IMR-90 (cell line): Measurements from ENCODE around the gene IFNA16. TPM values are rescaled to one million over a fixed set of nuclear protein-coding genes. Genes with fewer than 3 reads are reported as not detected.
"Not testable (repeated sequence)": the region's sequence is repeated elsewhere in the genome, so short reads cannot be mapped to it uniquely, and the experiment has no call there.

Experiments
- ATAC-seq: fragments of 200-7000 bp; cut with Tn5 transposase; 2 replicates; pipeline ENCODE4 v1.9.1; 2020; ENCODE audit warnings: low read depth, mild to moderate bottlenecking, moderate library complexity
- BruUV-seq: library from RNA; stranded (reverse); fragments of 400-500 nt; replicated peaks from 2 replicates; lab custom pipeline; 2021; lab: Mats Ljungman, UMichigan
- CTCF ChIA-PET: fragments of 300-600 bp; formaldehyde crosslinking; extraction: SDS; loops from one replicate; lab custom pipeline; 2021; ENCODE audit warnings: antibody characterized with exemption; lab: Yijun Ruan, JAX
- POLR2A ChIA-PET: fragments of 300-600 bp; sonication (Branson Sonifier 250); formaldehyde crosslinking; loops from one replicate; lab custom pipeline; 2022; ENCODE audit warnings: antibody characterized with exemption; ENCODE audit not compliant: unreplicated experiment; lab: Charles Lee
- DNase-seq: peaks from one replicate; pipeline ENCODE4 v3.0.0; 2013
- H2AFZ ChIP-seq: replicated peaks from 2 replicates; pipeline ENCODE3; 2013; ENCODE audit warnings: low read length, mild to moderate bottlenecking; ENCODE audit not compliant: poor library complexity
- H2AK5ac ChIP-seq: 2 replicates; pipeline ENCODE4 v1.6.1; 2013; ENCODE audit warnings: low read depth, low read length, inconsistent platforms
- H2AK9ac ChIP-seq: replicated peaks from 2 replicates; pipeline ENCODE3; 2013; ENCODE audit warnings: mild to moderate bottlenecking, low read depth, low read length, moderate library complexity; ENCODE audit not compliant: poor library complexity
- H2BK120ac ChIP-seq: 2 replicates; pipeline ENCODE4 v1.6.1; 2013; ENCODE audit warnings: low read depth, low read length, inconsistent platforms
- H2BK15ac ChIP-seq: 3 replicates; pipeline ENCODE4 v1.6.1; 2013; ENCODE audit warnings: low read depth, low read length, inconsistent platforms
- H2BK20ac ChIP-seq: 2 replicates; pipeline ENCODE4 v1.6.1; 2013; ENCODE audit warnings: low read depth, mild to moderate bottlenecking, inconsistent platforms, low read length, moderate library complexity
- H2BK5ac ChIP-seq: 2 replicates; pipeline ENCODE4 v1.6.1; 2013; ENCODE audit warnings: mild to moderate bottlenecking, low read depth, low read length, inconsistent platforms; ENCODE audit not compliant: poor library complexity, severe bottlenecking
- H3K14ac ChIP-seq: replicated peaks from 2 replicates; pipeline ENCODE4 v1.6.1; 2013; ENCODE audit warnings: low read depth, low read length, inconsistent platforms
- H3K18ac ChIP-seq: 2 replicates; pipeline ENCODE4 v1.6.1; 2013; ENCODE audit warnings: low read depth, low read length, control low read depth
- H3K23ac ChIP-seq: 2 replicates; pipeline ENCODE4 v1.6.1; 2013; ENCODE audit warnings: low read depth, low read length, inconsistent platforms
- H3K27ac ChIP-seq: 2 replicates; pipeline ENCODE4 v1.5.1; 2013; ENCODE audit warnings: mild to moderate bottlenecking, control low read depth, low read length; ENCODE audit not compliant: insufficient read depth
- H3K27me3 ChIP-seq: 2 replicates; pipeline ENCODE4 v1.6.1; 2013; ENCODE audit warnings: low read length; ENCODE audit not compliant: control insufficient read depth, insufficient read depth
- H3K36me3 ChIP-seq: 2 replicates; pipeline ENCODE4 v1.6.1; 2013; ENCODE audit warnings: low read length, mixed read lengths; ENCODE audit not compliant: control insufficient read depth, insufficient read depth
- H3K4ac ChIP-seq: 2 replicates; pipeline ENCODE4 v1.6.1; 2013; ENCODE audit warnings: low read depth, low read length, inconsistent platforms
- H3K4me1 ChIP-seq: 2 replicates; pipeline ENCODE4 v1.6.1; 2013; ENCODE audit warnings: low read length, mixed read lengths; ENCODE audit not compliant: control insufficient read depth, insufficient read depth
- H3K4me2 ChIP-seq: 2 replicates; pipeline ENCODE4 v1.6.1; 2013; ENCODE audit warnings: low read depth, mild to moderate bottlenecking, control low read depth, low read length, moderate library complexity
- H3K4me3 ChIP-seq: 2 replicates; pipeline ENCODE4 v1.5.1; 2013; ENCODE audit warnings: low read depth, mild to moderate bottlenecking, control low read depth, low read length, moderate library complexity; ENCODE audit not compliant: insufficient read depth
- H3K56ac ChIP-seq: 2 replicates; pipeline ENCODE4 v1.6.1; 2013; ENCODE audit warnings: low read length, inconsistent platforms; ENCODE audit not compliant: insufficient read depth; ENCODE audit errors: extremely low read depth
- H3K79me1 ChIP-seq, 2 experiments: 2 replicates each; pipeline ENCODE4 v1.6.1; 2013; ENCODE audit warnings: low read length in 2 of 2, inconsistent platforms in 1 of 2, low read depth in 1 of 2
- H3K9ac ChIP-seq: 2 replicates; pipeline ENCODE4 v1.6.1; 2013; ENCODE audit warnings: low read depth, low read length, control low read depth
- H3K9me1 ChIP-seq: 2 replicates; pipeline ENCODE4 v1.6.1; 2013; ENCODE audit warnings: low read length, inconsistent platforms; ENCODE audit not compliant: insufficient read depth
- H3K9me3 ChIP-seq: 2 replicates; pipeline ENCODE4 v1.6.1; 2013; ENCODE audit warnings: low read length; ENCODE audit not compliant: control insufficient read depth, insufficient read depth
- H4K20me1 ChIP-seq: 2 replicates; pipeline ENCODE4 v1.6.1; 2013; ENCODE audit warnings: low read length, inconsistent platforms; ENCODE audit not compliant: insufficient read depth
- H4K5ac ChIP-seq: 2 replicates; pipeline ENCODE4 v1.6.1; 2013; ENCODE audit warnings: mild to moderate bottlenecking, low read depth, low read length, control low read depth
- H4K8ac ChIP-seq, 2 experiments: 2 replicates each; pipeline ENCODE4 v1.6.1; 2013; ENCODE audit warnings: low read depth in 2 of 2, low read length in 2 of 2, control low read depth in 1 of 2, inconsistent platforms in 1 of 2
- H4K91ac ChIP-seq: 2 replicates; pipeline ENCODE4 v1.6.1; 2013; ENCODE audit warnings: low read depth, low read length, inconsistent platforms; ENCODE audit not compliant: insufficient read depth
- RAD21 ChIP-seq: IDR thresholded peaks from 2 replicates; pipeline ENCODE4 v1.6.1; 2012; ENCODE audit warnings: low read length, improper control_type of control experiment
- WGBS, 2 experiments: methylation state at CpG; one replicate each; pipeline versions ENCODE4 v1.1.5 to v1.1.7; 2013; ENCODE audit warnings: missing lambda C conversion rate in 2 of 2; ENCODE audit not compliant: insufficient read length in 1 of 2; ENCODE audit errors: extremely low coverage in 2 of 2; 5-methylcytosine and 5-hydroxymethylcytosine counted together
- dilution Hi-C: fragments of 300-500 bp; cut with HindIII; formaldehyde crosslinking; loops from one replicate; pipeline ENCODE4 v1.14.3; 2018; ENCODE audit warnings: low sequenced_read_pairs; ENCODE audit not compliant: unreplicated experiment
- in situ Hi-C: fragments of 300-500 bp; cut with MboI; formaldehyde crosslinking; loops from 3 replicates; pipeline ENCODE4 v1.14.3; 2019; ENCODE audit warnings: low sequenced_read_pairs, inconsistent platforms, mixed read lengths
- intact Hi-C: fragments of 100-400 bp; cut with micrococcal nuclease; formaldehyde crosslinking; loops from 2 replicates; pipeline ENCODE4 v1.10.0; 2022
- polyA plus RNA-seq, 3 experiments: library from polyadenylated mRNA; depleted of rRNA; stranded (reverse); fragments of >200 nt; gene quantifications; 2 replicates each; pipeline ENCODE4 v1.2.3, GENCODE V29; 2012; ENCODE audit warnings: low replicate concordance in 1 of 3
- total RNA-seq: library from RNA; depleted of rRNA; stranded (reverse); fragments of >200 nt; gene quantifications from 2 replicates; pipeline ENCODE4 v1.2.3, GENCODE V29; 2012
- TF ChIP-seq, protein P1 (sequence below): conservative IDR thresholded peaks from 2 replicates; pipeline ENCODE4 v1.5.1; 2012; ENCODE audit warnings: mild to moderate bottlenecking, low read depth, low read length, improper control_type of control experiment

IFNA16 gene
- total and polyA plus RNA-seq, 2 of the 4 experiments (the other 2 are of a cell fraction) = not detected

- H3K18ac ChIP-seq, H2BK5ac ChIP-seq, H4K91ac ChIP-seq, H3K4me1 ChIP-seq, H2BK20ac ChIP-seq, H3K23ac ChIP-seq, in situ Hi-C loops, H3K9ac ChIP-seq, H3K79me1 ChIP-seq, H3K4ac ChIP-seq, BruUV-seq, H4K8ac ChIP-seq, H2BK15ac ChIP-seq, H2AFZ ChIP-seq, H3K14ac ChIP-seq, POLR2A ChIA-PET, dilution Hi-C loops, H3K9me3 ChIP-seq, H2AK9ac ChIP-seq, H4K5ac ChIP-seq, H4K20me1 ChIP-seq, H3K27ac ChIP-seq, H3K36me3 ChIP-seq, H3K4me3 ChIP-seq, H3K27me3 ChIP-seq, H3K9me1 ChIP-seq, H3K4me2 ChIP-seq, H3K56ac ChIP-seq, H2BK120ac ChIP-seq, H2AK5ac ChIP-seq: not testable (repeated sequence)
- TF ChIP-seq, protein P1, sequence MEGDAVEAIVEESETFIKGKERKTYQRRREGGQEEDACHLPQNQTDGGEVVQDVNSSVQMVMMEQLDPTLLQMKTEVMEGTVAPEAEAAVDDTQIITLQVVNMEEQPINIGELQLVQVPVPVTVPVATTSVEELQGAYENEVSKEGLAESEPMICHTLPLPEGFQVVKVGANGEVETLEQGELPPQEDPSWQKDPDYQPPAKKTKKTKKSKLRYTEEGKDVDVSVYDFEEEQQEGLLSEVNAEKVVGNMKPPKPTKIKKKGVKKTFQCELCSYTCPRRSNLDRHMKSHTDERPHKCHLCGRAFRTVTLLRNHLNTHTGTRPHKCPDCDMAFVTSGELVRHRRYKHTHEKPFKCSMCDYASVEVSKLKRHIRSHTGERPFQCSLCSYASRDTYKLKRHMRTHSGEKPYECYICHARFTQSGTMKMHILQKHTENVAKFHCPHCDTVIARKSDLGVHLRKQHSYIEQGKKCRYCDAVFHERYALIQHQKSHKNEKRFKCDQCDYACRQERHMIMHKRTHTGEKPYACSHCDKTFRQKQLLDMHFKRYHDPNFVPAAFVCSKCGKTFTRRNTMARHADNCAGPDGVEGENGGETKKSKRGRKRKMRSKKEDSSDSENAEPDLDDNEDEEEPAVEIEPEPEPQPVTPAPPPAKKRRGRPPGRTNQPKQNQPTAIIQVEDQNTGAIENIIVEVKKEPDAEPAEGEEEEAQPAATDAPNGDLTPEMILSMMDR = peak; percentile 52
- peak; percentile 54 for TF ChIP-seq RAD21
- CTCF ChIA-PET = interaction anchor here (0.6 to 2.3 kb wide), 9 partner anchors 17 to 561 kb away, joined by 3 to 10 read pairs (median 3); no protein-coding TSS in a partner anchor
- intact Hi-C loops = loop anchor here (1.0 to 5.0 kb wide), 2 partner anchors 217 to 554 kb away; no protein-coding TSS in a partner anchor
- peak; percentile 43 for DNase-seq
- ATAC-seq = peak; percentile 87
- no CpG with 5 or more reads among the region's 8 CpGs for WGBS, 2 experiments
These were observed 18.6 kb upstream of the IFNA16 start for GRCh38 chr9:21235468-21236359.
